HUES48 (cell line): ENCODE results near the gene SPHKAP.
"Not testable (repeated sequence)": the region's sequence is repeated elsewhere in the genome, so short reads cannot be mapped to it uniquely, and the experiment has no call there.

Experiments used
- H3K27ac ChIP-seq: one replicate; pipeline ENCODE4 v1.7.0; 2013; ENCODE audit warnings: low read depth, low read length, inconsistent platforms
- H3K27me3 ChIP-seq: 2 replicates; pipeline ENCODE4 v1.6.1; 2013; ENCODE audit warnings: mild to moderate bottlenecking, low read length; ENCODE audit not compliant: control insufficient read depth, insufficient read depth
- H3K36me3 ChIP-seq: 2 replicates; pipeline ENCODE4 v1.6.1; 2013; ENCODE audit warnings: low read length; ENCODE audit not compliant: control insufficient read depth, insufficient read depth
- H3K4me1 ChIP-seq: 2 replicates; pipeline ENCODE4 v1.6.1; 2013; ENCODE audit warnings: mild to moderate bottlenecking, low read length; ENCODE audit not compliant: control insufficient read depth, insufficient read depth
- H3K4me3 ChIP-seq: 2 replicates; pipeline ENCODE4 v1.5.1; 2013; ENCODE audit warnings: mild to moderate bottlenecking, low read depth, low read length
- H3K9ac ChIP-seq: 2 replicates; pipeline ENCODE4 v1.6.1; 2013; ENCODE audit warnings: mild to moderate bottlenecking, low read depth, low read length, moderate library complexity
- H3K9me3 ChIP-seq: 2 replicates; pipeline ENCODE4 v1.6.1; 2013; ENCODE audit warnings: low read length; ENCODE audit not compliant: control insufficient read depth, insufficient read depth

Gene SPHKAP

DNA sequence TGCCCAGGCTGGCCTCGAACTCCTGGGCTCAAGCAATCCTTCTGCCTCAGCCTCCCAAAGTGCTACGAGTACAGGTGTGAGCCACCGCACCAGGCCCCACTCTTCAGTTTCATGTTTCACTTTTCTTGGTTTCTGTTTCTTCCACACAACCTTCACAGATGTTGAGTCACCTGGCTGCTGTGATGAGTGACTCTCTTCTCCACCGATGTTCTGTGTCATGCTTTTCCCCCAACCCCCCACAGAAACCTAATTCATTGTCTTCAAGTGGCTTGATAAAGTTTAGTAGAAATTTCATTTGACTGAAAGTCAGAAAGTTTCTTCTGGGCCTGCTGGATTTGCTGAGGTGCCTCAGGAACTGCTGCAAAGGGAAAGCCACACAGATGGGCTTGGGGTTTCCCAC is 78.5 kb downstream of the SPHKAP start:
- Histone ChIP-seq H3K27ac (no peak overlapping the region), H3K36me3 (no peaks in the 10 kb centered on the region), H3K9me3 (no peaks in the 10 kb centered on the region), H3K4me1 (no peaks in the 10 kb centered on the region), H3K4me3 (no peak overlapping the region), H3K9ac (no peak overlapping the region), H3K27me3 (no peaks in the 10 kb centered on the region)

DNA sequence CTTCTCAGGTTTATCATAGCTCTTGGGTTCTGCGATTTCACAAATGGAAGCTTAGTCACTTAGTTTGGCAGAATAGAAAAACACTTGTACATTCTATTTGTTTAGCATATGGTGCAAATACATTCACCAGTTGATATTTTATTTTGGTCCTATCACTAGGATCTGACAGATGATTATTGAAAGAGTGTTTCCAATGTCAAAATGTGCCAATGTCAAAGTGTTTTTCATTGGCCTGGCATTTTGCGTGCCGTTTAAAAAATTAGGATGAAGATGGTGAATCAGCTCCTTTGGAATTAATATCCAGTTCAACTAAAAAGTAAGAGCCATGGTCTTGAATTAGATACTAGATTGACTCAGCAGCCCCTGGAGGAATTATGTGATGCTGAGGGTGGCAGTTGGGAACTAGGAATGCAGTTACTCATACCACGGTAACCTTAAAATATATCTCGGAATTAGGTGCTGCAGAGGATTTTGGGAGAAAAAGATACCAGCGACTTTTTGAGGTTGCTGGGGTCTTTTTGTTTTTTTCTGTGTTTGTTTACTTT is 87.0 kb downstream of the SPHKAP start:
- no peaks in the 10 kb centered on the region for H3K4me1 ChIP-seq
- H3K9me3 ChIP-seq, result peaks cover 5% of the 10 kb centered on the region; the same call in 1 of the 2 replicates
- H3K36me3 ChIP-seq, result no peaks in the 10 kb centered on the region
- no peak overlapping the region for H3K27ac ChIP-seq
- H3K9ac ChIP-seq, result no peak overlapping the region
- no peaks in the 10 kb centered on the region for H3K27me3 ChIP-seq
- no peak overlapping the region for H3K4me3 ChIP-seq

DNA sequence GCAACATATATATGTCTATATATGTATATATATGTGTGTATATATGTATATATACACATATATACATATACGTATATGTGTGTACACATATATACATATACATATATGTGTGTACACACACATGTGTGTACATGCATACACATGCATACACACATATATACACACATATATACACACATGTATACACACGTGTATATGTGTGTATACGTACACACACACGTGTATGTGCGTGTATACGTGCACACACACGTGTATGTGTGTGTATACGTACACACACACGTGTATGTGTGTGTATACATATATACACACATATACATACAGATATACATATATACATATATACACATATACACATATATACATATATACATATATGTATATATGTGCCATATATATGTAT is 89.4 kb downstream of the SPHKAP start:
- Histone ChIP-seq H3K27me3 (no peaks in the 10 kb centered on the region), H3K36me3 (no peaks in the 10 kb centered on the region), H3K9ac (no peak overlapping the region), H3K4me3 (no peak overlapping the region), H3K4me1 (no peaks in the 10 kb centered on the region), H3K9me3 (peaks cover 5% of the 10 kb centered on the region; the same call in 1 of the 2 replicates), H3K27ac (no peak overlapping the region)

DNA sequence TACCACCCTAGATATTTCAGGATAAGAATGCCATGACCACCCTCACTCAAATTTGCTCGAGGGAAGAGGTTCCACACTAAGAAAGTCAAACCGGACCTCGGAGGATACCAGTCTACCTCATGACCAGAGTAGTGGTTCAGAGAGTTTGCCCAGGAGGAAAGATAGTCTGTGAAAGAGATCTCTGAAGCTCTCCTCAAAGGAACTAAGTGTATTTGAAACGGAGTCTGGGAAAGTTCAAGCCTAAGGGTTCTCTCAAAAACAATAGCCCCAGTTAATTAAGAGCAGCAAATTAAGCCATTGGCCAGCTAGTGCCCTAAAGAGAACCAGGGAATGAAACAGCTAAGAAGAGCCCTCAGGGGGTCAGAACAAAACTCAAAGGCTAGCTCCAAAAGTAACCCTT is 94.9 kb downstream of the SPHKAP start:
- Histone ChIP-seq H3K27ac (no peak overlapping the region), H3K4me3 (no peak overlapping the region), H3K9ac (no peak overlapping the region), H3K36me3 (no peaks in the 10 kb centered on the region), H3K4me1 (no peaks in the 10 kb centered on the region), H3K9me3 (peaks cover 5% of the 10 kb centered on the region; the same call in 1 of the 2 replicates), H3K27me3 (no peaks in the 10 kb centered on the region)

DNA sequence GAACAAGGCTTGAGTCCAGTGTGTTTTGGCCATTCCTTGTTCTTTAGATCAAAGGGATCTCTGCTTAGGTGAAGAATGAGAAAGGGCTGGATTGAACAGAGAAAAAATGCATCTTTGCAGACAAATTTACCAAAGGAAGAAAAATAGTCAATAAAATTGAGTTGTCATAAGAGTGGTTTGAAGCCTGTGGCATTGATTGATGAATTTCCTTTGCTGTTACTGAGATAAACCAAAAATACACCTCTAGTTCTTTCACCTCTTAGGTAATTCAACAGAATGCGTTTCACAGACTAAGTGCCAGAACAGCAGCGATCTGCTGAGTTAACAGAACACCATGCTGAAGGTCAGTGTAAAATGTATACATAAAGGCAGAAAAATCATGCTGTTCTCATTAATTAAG is 96.8 kb downstream of the SPHKAP start:
- Histone ChIP-seq H3K36me3 (no peaks in the 10 kb centered on the region), H3K9me3 (no peaks in the 10 kb centered on the region; the same call in 1 of the 2 replicates), H3K27ac (no peak overlapping the region), H3K4me1 (no peaks in the 10 kb centered on the region), H3K27me3 (no peaks in the 10 kb centered on the region), H3K4me3 (no peak overlapping the region), H3K9ac (no peak overlapping the region)

DNA sequence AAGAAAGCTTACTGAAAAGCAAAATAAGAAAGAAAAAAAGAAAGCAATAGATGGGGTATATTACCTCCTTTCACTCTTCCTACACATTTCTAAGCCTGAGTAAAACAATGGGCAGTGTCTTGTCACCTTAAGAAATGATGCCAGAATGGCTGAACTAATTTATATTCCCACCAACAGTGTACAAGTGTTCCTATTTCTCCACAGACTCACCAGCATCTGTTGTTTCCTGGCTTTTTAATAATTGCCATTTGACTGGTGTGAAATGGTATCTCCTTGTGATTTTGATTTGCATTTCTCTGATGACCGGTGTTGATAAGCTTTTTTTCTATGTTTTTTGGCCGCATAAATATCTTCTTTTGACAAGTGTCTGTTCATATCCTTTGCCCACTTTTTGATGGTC is 98.4 kb downstream of the SPHKAP start:
- Histone ChIP-seq H3K36me3 (no peaks in the 10 kb centered on the region), H3K9me3 (no peaks in the 10 kb centered on the region), H3K27ac (no peak overlapping the region), H3K27me3 (no peaks in the 10 kb centered on the region), H3K4me1 (no peaks in the 10 kb centered on the region), H3K4me3 (no peak overlapping the region), H3K9ac (no peak overlapping the region)

DNA sequence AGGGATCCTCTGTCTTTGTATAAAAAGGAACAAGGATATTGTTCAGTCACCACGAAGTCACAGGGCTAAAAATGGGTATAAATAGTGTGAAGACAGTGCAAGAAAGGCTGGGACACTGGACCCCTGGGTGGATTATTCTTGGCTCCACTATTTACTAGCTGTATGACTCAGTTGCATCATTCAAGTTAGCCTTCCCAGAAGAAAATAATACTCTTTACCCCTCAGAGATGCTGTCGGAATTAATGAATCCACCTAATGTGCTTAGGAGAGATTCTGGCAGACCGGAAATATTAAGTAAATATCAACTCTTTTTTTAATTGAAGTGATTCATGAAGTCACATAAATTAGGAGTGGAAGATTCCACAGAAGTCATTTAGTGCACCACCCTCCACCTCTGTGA is 98.9 kb downstream of the SPHKAP start:
- no peak overlapping the region for H3K27ac ChIP-seq
- H3K9ac ChIP-seq, result no peak overlapping the region
- H3K4me1 ChIP-seq, result no peaks in the 10 kb centered on the region
- H3K4me3 ChIP-seq, result no peak overlapping the region
- no peaks in the 10 kb centered on the region for H3K36me3 ChIP-seq
- H3K27me3 ChIP-seq, result no peaks in the 10 kb centered on the region
- no peaks in the 10 kb centered on the region for H3K9me3 ChIP-seq

DNA sequence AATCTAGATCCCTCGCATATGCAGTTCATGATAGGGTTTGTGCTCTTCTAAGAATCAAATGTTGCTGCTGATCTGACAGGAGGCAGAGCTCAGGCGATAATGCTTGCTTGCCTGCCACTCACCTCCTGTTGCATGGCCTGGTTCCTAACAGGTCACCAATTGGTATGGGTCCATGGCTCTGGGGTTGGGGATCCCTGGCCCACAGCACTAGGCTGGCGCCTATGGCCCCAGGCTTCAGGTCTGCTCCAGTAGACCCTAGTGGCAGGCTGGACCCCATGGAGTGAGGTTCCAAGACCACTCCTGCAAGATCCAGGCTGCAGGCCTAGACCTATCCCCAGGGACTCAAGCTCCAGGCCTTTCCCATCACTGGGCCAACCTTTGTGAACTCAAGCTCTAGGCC is 102.3 kb downstream of the SPHKAP start:
- H3K4me1 ChIP-seq, result no peaks in the 10 kb centered on the region
- H3K9me3 ChIP-seq, result no peaks in the 10 kb centered on the region
- no peak overlapping the region for H3K9ac ChIP-seq
- H3K27me3 ChIP-seq, result no peaks in the 10 kb centered on the region
- no peak overlapping the region for H3K27ac ChIP-seq
- H3K36me3 ChIP-seq, result no peaks in the 10 kb centered on the region
- H3K4me3 ChIP-seq, result no peak overlapping the region

DNA sequence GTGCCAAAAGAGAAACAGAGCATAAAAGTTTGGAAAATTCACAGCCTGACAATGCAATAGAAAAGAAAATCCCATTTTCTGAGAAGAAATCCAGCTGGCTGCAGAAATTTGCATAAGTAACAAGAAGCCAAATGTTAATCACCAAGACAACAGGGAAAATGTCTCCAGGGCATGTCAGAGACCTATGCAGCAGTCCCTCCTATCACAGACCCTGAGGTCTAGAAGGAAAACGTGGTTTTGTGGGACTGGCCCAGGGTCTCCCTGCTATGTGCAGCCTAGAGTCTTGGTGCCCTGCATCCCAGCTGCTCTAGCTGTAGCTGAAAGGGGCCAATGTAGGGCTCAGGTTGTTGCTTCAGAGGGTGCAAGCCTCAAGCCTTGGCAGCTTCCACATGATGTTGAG is 104.8 kb downstream of the SPHKAP start:
- not testable (repeated sequence) for H3K4me3 ChIP-seq, H3K36me3 ChIP-seq, H3K4me1 ChIP-seq, H3K9me3 ChIP-seq, H3K27me3 ChIP-seq, H3K9ac ChIP-seq, H3K27ac ChIP-seq

DNA sequence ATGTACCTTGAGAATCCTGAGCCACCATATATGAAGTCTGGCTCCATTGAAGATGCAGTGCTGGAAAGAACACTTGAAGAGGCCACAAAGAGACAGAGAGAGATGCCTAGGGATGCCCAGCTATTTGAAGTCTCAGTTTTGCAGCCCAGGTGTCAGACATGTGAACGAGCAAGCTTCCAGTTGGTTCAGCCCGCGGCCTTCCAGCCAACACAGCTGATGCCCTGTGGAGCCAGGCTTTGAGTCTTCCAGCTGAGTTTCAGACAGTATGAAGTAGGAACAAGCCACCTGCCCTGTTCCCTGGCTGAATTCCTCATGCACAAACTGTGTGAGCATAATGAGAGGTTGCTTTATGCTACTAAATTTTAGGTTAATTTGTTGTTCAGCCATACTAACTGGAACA is 108.8 kb downstream of the SPHKAP start:
- Histone ChIP-seq H3K4me3 (no peak overlapping the region), H3K27me3 (no peaks in the 10 kb centered on the region), H3K9me3 (no peaks in the 10 kb centered on the region), H3K27ac (no peak overlapping the region), H3K4me1 (no peaks in the 10 kb centered on the region), H3K36me3 (no peaks in the 10 kb centered on the region), H3K9ac (no peak overlapping the region)

DNA sequence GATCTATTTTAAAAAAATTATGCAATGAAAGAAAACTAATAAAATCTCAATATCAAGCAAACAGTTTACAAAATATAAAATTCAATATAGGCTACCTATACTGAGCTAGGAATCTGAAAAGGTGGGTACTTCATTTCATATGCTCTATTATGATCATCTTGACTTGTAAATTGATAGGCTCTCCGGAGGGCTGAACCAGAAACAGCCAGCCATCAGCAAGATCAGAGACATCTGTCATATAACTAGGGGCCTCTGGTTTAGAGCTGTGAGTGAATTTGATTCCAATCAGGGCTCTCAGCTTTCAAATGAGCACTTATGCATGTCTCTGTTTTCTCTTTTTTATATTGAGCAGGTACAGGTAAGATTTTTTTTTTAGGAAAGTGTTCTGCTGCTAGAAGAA is 114.2 kb downstream of the SPHKAP start:
- no peaks in the 10 kb centered on the region for H3K9me3 ChIP-seq
- H3K9ac ChIP-seq, result no peak overlapping the region
- H3K27me3 ChIP-seq, result no peaks in the 10 kb centered on the region
- no peaks in the 10 kb centered on the region for H3K36me3 ChIP-seq
- H3K4me3 ChIP-seq, result no peak overlapping the region
- no peak overlapping the region for H3K27ac ChIP-seq
- H3K4me1 ChIP-seq, result no peaks in the 10 kb centered on the region
